ENCODE results near the gene ANKRD40CL.

Gene ANKRD40CL

DNA sequence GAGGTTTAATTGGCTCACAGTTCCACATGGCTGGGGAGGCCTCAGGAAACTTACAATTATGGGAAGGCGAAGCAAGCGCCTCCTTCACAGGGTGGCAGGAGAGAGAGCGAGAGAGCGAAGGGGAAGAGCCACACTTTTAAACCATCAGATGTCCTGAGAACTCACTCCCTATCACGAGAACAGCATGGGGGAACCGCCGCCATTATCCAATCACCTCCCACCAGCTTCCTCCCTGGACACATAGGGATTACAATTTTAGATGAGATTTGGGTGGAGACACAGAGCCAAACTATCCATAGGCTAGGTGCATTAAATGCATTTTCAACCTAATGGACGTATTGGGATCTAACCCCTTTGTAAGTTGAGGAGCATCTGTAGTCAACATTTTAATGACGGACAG, 54.7 kb downstream of the ANKRD40CL start:
- no peaks in the 10 kb centered on the region for H3K36me3 ChIP-seq (ENCODE audit: control insufficient read depth, insufficient read depth, low read length)

More for the DNA sequence above, 54.7 kb downstream of the ANKRD40CL start:
- no peak for TF ChIP-seq CTCF (IDR thresholded peaks at IDR 0.05; ENCODE audit: insufficient read depth, low read length, poor library complexity, severe bottlenecking)
- no peak for DNase-seq (ENCODE audit: extremely low read depth, insufficient read length)
- no peaks in the 10 kb centered on the region for H3K27me3 ChIP-seq (replicated peaks; ENCODE audit: control insufficient read depth, insufficient read depth, low read length)
- no peak overlapping the region for H3K4me3 ChIP-seq (replicated peaks; ENCODE audit: low read depth, low read length)

Data from GM06990 (cell line).